GM19099 (cell line): ENCODE data around the gene GORAB.

Source experiments
- POLR2A ChIP-seq: IDR thresholded peaks from 3 replicates; pipeline ENCODE4 v1.6.1; 2011; ENCODE audit warnings: low read depth; ENCODE audit not compliant: insufficient read length; ENCODE audit errors: extremely low read depth

The GORAB gene

DNA sequence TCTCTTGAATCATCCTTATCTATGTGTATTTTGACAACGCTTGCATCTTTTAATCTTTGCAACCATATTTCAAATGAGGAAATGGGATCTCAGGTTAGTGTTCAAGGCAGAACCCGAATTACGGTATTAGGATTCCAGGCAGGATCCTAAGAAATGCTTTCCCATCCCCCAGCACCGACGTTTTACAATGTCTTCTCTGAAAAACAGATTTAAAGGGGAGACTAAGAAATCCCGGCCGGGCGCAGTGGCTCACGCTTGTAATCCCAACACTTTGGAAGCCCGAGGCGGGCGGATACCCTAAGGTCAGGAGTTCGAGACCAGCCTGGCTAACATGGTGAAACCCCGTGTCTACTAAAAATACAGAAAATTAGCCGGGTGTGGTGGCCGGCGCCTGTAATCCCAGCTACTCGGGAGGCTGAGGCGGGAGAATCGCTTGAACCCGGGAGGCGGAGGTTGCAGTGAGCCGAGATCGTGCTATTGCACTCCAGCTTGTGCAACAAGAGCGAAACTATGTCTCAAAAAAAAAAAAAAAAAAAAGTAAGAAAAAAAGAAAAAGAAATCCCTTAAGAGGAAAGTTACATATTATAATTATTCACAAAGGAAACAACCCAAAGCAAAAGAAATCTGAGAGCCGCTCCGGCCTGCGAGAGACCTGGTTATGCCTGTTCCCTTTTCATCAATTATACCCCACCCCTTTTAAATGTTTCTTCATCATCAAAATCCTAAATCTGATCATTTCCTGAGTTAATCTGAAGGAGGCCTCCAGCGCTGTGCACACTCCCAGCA is 801 bp upstream of the GORAB start:
- TF ChIP-seq POLR2A, result no peak

DNA sequence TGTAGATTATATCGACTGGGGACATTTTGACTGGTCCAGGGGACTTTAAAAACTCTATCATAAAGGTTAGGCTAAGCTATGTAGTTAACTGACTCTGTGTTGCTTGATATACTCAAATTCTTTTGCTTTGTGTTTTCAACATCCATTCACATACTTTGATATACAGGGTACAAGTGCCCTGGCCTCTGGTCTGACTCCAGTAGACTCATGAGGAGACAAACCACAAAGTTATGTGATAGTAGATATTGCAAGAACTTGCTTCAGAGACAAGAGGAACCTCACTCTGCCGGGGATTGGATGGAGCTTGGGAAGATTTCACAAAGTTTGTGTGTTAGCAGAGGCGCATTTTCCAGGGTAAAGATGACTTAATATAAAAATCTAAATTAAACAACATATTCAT is 1.3 kb downstream of the GORAB start:
- TF ChIP-seq POLR2A, result no peak

DNA sequence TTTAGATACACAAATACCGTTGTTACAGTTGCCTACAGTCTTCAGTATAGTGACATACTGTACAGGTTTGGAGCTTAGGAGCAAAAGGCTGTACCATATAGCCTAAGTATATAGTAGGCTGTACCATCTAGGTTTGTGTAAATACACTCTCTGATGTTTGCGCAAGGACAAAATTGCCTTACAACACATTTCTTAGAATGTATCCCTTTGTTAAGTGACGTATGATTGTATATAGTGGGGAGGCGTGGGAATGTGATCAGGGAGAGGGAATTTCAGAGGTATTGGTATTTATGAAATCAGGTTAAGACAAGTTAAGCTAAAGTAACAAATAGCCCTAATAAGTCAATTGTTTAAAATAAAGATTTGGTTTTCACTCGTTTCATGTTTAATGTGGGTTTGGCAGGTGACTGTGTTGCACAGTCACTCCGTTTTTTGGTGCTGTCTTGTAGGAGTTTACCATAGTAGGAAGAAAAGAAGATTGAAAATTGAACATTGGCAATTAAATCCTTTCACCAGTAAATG is 2.7 kb downstream of the GORAB start:
- TF ChIP-seq POLR2A, result no peak

GRCh38 chr1:170535418-170535817 is 3.5 kb downstream of the GORAB start:
- no peak for TF ChIP-seq POLR2A

DNA sequence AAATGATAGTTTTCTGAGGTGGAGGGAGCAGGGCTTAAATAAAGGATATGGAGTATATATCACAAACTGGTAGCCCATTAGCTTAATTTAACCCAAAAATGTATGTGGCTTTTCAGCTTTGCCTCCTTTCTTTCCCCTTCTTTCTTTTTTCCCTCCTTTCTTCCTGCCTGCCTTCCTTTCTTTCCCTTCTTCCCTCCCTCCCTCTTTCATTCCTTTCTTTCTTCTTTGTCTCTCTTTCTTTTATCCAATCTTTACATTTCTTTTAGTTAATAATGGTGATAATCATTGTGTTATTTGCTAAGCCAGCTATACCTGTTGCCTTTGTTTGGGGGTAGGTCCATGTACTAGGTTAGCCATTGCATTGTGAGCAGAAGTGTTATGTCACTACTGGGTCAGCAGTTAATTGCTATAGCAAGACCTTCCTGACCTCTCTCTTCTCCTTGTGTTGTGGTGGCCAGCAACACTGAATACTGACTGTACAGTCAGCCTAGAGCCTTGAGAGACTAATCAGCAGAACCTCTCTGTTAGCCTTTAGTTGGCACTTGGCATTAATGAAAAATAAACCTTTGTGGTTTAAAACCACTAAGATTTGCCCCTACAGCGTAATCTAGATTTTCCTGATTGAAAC is 5.1 kb downstream of the GORAB start:
- TF ChIP-seq POLR2A, result no peak

- TF ChIP-seq POLR2A, result no peak
Observed at GRCh38 chr1:170537798-170538503, 6.0 kb downstream of the GORAB start.

DNA sequence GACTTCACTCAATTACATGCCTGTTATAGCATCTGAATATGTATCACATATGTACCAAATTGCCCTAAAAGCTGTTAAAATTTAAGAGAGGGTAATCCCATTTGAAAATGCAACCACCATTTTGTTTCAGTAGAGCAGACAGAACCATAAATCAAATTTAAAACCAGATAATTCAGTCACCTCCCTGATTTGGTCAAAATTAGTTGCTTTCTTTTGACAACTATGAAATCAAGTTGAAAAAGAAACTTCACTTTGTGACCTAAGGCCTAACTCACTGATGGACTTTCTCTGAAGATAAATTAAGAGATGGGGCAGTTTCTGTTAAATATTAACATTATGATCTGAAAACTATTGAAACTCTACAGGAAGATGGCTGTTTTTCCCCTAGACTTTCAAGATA is 6.7 kb downstream of the GORAB start:
- TF ChIP-seq POLR2A, result no peak

DNA sequence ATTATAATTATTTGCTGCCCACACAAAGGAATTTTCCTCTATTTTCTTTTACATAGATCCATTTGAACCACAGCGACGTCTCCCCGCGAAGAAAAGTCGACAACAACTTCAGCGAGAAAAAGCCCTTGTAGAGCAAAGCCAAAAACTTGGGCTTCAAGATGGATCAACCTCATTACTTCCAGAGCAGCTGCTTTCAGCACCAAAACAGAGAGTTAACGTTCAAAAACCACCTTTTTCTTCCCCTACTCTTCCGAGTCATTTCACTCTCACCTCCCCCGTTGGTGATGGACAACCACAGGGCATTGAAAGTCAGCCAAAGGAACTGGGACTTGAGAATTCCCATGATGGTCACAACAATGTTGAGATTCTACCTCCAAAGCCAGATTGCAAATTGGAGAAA is 7.2 kb downstream of the GORAB start:
- no peak for TF ChIP-seq POLR2A

DNA sequence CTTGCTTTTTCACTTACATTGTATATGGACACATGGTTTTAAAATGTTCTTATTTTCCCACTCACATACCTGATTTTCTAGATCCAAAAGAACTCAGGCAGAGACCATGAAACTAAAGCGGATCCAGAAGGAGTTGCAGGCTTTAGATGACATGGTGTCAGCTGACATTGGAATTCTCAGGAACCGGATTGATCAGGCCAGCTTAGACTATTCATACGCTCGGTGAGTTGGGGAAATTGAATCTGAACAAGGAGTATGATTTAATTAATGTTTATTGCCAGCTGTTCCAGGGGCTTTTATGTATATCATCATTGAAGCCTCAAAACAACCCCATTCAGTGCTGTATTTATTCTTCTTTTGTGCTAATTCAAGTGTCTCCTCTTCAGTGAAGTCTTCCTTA is 12.7 kb downstream of the GORAB start:
- no peak for TF ChIP-seq POLR2A

GRCh38 chr1:170545476-170545875 is 13.5 kb downstream of the GORAB start:
- no peak for TF ChIP-seq POLR2A

DNA sequence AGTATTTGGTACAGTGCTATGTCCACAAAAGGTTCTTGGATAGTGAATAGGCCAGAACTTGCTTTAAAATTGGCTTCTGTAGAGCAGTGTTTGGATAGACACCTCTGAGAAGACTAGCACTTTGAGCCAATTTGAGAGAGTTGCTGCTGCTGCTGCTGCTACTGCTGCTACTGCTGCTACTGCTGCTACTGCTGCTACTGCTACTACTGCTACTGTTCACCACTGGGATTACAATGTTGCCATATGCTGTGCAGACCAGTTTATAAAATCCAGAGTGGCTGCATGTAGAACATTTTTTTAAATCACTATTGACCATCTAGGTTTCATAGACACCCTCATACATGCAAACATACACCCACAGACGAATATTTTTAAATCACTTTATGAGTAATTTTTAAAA is 15.3 kb downstream of the GORAB start:
- no peak for TF ChIP-seq POLR2A

DNA sequence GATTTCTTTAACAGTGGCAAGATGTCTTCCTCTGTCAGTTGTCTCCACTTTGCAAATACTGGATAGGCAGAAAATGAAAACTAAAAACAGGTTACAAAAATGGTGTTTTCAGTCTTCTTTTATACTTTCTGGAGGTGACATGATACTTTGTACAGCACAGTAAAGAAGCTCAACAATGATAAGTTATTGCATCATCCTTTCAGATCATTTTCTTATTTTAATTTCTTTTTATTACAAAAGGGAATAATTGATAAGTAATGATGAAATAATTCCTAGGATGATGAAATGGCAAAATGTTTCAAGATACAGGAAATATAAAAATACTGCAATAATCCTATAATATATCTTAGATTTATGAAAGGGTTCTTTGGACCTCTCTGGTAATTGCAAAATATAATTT is 16.5 kb downstream of the GORAB start:
- no peak for TF ChIP-seq POLR2A

DNA sequence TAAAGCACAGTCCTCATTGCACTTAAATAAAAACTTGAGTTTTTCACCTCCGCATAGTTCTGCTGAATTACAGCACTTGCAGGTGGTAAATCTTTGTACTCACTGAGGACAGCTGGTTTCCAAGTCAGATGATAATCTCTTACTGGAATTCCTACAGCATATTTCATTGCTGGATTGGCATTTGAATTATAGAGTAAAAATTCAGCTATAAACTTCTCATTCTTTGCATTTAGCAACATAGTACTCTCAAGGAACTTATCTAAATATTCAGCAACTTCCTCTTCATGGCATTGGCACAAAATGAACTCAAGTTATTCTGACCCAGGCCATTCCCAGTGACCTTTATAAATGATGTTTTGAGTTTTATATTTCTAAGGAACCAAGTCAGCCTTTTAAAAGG is 23.4 kb downstream of the GORAB start:
- no peak for TF ChIP-seq POLR2A

- no peak for TF ChIP-seq POLR2A
Observed at GRCh38 chr1:170556917-170557316, 25.0 kb downstream of the GORAB start.

- TF ChIP-seq POLR2A, result no peak
Observed at GRCh38 chr1:170558731-170559130, 26.8 kb downstream of the GORAB start.

GRCh38 chr1:170559166-170559565 is 27.2 kb downstream of the GORAB start:
- TF ChIP-seq POLR2A, result no peak
